Heart left ventricle (tissue), 13 donors: ENCODE data around the gene IPCEF1.

ENCODE experiments used
- CTCF ChIP-seq, 12 donors: fragments of 200-600 bp; sonication (generic) in 4 of 12; IDR thresholded peaks; one replicate each; pipeline versions ENCODE4 v1.5.0 to v1.8.0; 2018 to 2022; ENCODE audit warnings: antibody characterized with exemption in 12 of 12, mild to moderate bottlenecking in 5 of 12
- POLR2A ChIP-seq, 2 donors: fragments of 450-650 bp; IDR thresholded peaks; one replicate each; pipeline ENCODE4 v1.6.1; 2017; ENCODE audit warnings: antibody characterized with exemption in 2 of 2, mild to moderate bottlenecking in 2 of 2, moderate library complexity in 2 of 2
- donor health status: ischemic (EF 13 %, LVEDD 7.1; RV severe dilation, severe dysfunction).
- donor health status: DM: no; HTN: yes; CAD: no.
- donor health status: DM: no; HTN: no; CAD: no.
- donor health status: ischemic (EF 25% LVEDD 6.9; RV normal size, moderate dysfunction).
- donor health status: ischemic (EF 25% LVEDD 5.7; RV mildly dilated, moderate dysfunction).
- donor health status: ischemic (EF 35%, LVEDD 5.7; RV mildly dilated, moderate dysfunction).
- donor health status: nonischemic (EF 11% LVEDD 7.7; RV severe dilation, severe dysfunction).
- donor health status: DM: yes; HTN: yes; CAD: no.
- donor health status: PGD.
- donor health status: ischemic (EF 29% LVEDD 5.4; RV normal size, mild dysfunction).
- donor health status: nonischemic (EF 23%, LVEDD 6.1; RV moderate dilation, normal function).

DNA sequence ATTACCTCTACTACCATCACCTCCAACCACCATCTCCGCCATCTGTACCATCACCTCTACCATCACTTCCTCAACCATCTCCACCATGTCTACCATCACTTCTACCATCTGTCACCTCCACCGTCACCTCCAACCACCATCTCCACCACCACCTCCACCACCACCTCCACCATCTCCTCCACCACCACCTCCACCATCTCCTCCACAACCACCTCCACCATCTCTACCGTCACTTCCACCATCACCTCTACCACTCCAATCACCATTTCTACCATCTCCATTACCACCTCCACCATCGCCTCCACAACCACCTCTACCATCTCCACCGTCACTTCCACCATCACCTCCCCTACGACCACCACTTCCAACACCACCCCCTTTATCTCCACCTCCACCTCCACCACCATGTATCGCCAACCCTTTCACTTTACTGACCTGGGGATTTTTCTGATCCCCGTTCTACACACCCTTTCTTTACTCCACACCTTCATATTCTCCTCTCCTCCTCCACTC lies 2.3 kb downstream of the IPCEF1 start:
- TF ChIP-seq CTCF (IDR thresholded peaks at IDR 0.05): no peak
- no peak for TF ChIP-seq POLR2A (IDR thresholded peaks at IDR 0.05)
